ENCODE data around the gene CKM. TPM values are rescaled to one million over a fixed set of nuclear protein-coding genes. Genes with fewer than 3 reads are reported as not detected.

Gene CKM
- total RNA-seq, 1 experiment from 2014 or later: not detected

DNA sequence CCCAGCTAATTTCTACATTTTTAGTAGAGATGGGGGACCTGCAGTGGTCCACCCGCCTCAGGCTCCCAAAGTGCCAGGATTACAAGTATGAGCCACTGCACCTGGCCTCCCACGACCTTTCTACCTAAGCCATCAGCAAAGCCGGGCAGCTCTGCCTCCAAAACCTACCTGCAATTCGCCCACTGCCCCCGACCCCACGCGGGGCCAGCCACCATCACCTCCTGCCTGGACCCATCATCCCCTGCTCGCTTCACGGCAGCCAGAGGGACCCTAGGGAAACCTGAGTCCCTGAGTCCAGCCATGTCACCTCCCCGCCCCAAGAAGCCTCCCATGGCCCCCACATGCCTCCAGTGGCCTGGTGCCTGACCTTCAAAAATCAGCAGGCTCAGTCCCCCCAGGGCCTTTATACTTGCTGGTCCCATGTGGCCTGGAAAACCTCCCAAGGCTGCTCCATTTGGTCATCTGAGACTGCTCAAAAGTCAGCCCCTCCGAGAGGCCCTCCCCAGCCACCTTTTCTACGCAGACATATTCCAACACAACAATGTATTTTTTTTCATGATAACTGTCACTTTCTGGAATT, 35.6 kb upstream of the CKM start:
- Histone ChIP-seq H3K4me3 (ENCODE audit: low read length) (no peak overlapping the region), H4K20me1 (ENCODE audit: low read length) (no peaks in the 10 kb centered on the region), H3K4me1 (ENCODE audit: insufficient read depth, low read length) (no peaks in the 10 kb centered on the region), H3K27me3 (ENCODE audit: low read length) (no peaks in the 10 kb centered on the region), H3K79me2 (ENCODE audit: low read length) (no peaks in the 10 kb centered on the region), H3F3A (ENCODE audit: low read length, unreplicated experiment) (no peaks in the 10 kb centered on the region), H3K36me3 (ENCODE audit: low read depth, low read length) (peaks cover 12% of the 10 kb centered on the region), H3K9me3 (ENCODE audit: low read length) (no peaks in the 10 kb centered on the region), H3K9ac (ENCODE audit: low read length) (no peak overlapping the region), H3K4me2 (ENCODE audit: low read length) (no peak overlapping the region), H2AFZ (ENCODE audit: low read length) (no peak overlapping the region), H3K9me2 (replicated peaks; ENCODE audit: low read length) (no peaks in the 10 kb centered on the region), H3K27ac (ENCODE audit: low read length) (no peak overlapping the region)
- no TSS peak for BruUV-seq (replicated peaks)
- DNase-seq: no peak
- ChIA-PET CTCF (no interaction called here), POLR2A (ENCODE audit: unreplicated experiment) (no interaction called here)
- no peak for ATAC-seq
- TF ChIP-seq EZH2phosphoT487 (IDR thresholded peaks at IDR 0.05; ENCODE audit: borderline replicate concordance, low read length) (no peak), CTCF (conservative IDR thresholded peaks at IDR 0.05; ENCODE audit: low read depth, low read length) (no peak), EZH2 (IDR thresholded peaks at IDR 0.05; ENCODE audit: low read length, unreplicated experiment) (no peak)
- intact Hi-C loops (cut with micrococcal nuclease): no loop called here

GRCh38 chr19:45357445-45357783, 34.7 kb upstream of the CKM start:
- TF ChIP-seq EZH2phosphoT487 (IDR thresholded peaks at IDR 0.05; ENCODE audit: borderline replicate concordance, low read length) (no peak), EZH2 (IDR thresholded peaks at IDR 0.05; ENCODE audit: low read length, unreplicated experiment) (no peak), CTCF (conservative IDR thresholded peaks at IDR 0.05; ENCODE audit: low read depth, low read length) (no peak)
- no peak overlapping the region for H2AFZ ChIP-seq (ENCODE audit: low read length)
- H3K9me2 ChIP-seq (replicated peaks; ENCODE audit: low read length): no peaks in the 10 kb centered on the region
- no peaks in the 10 kb centered on the region for H3F3A ChIP-seq (ENCODE audit: low read length, unreplicated experiment)
- CTCF ChIA-PET: no interaction called here
- no TSS peak for BruUV-seq (replicated peaks)
- POLR2A ChIA-PET (ENCODE audit: unreplicated experiment): no interaction called here
- no peaks in the 10 kb centered on the region for H3K4me1 ChIP-seq (ENCODE audit: insufficient read depth, low read length)
- no peaks in the 10 kb centered on the region for H3K27me3 ChIP-seq (ENCODE audit: low read length)
- H3K4me2 ChIP-seq (ENCODE audit: low read length): no peak overlapping the region
- no peak overlapping the region for H3K27ac ChIP-seq (ENCODE audit: low read length)
- DNase-seq (no peak), ATAC-seq (no peak)
- no peak overlapping the region for H3K9ac ChIP-seq (ENCODE audit: low read length)
- no peaks in the 10 kb centered on the region for H3K9me3 ChIP-seq (ENCODE audit: low read length)
- peaks cover 8% of the 10 kb centered on the region for H3K36me3 ChIP-seq (ENCODE audit: low read depth, low read length)
- intact Hi-C loops (cut with micrococcal nuclease): no loop called here
- H4K20me1 ChIP-seq (ENCODE audit: low read length): no peaks in the 10 kb centered on the region
- H3K4me3 ChIP-seq (ENCODE audit: low read length): no peak overlapping the region
- H3K79me2 ChIP-seq (ENCODE audit: low read length): no peaks in the 10 kb centered on the region

GRCh38 chr19:45356760-45357444, 34.2 kb upstream of the CKM start:
- DNase-seq (no peak), ATAC-seq (no peak)
- Histone ChIP-seq H3K27me3 (ENCODE audit: low read length) (no peaks in the 10 kb centered on the region), H3K9me2 (replicated peaks; ENCODE audit: low read length) (no peaks in the 10 kb centered on the region), H3K27ac (ENCODE audit: low read length) (no peak overlapping the region), H2AFZ (ENCODE audit: low read length) (no peak overlapping the region), H3K36me3 (ENCODE audit: low read depth, low read length) (peaks cover 8% of the 10 kb centered on the region), H3F3A (ENCODE audit: low read length, unreplicated experiment) (no peaks in the 10 kb centered on the region), H3K79me2 (ENCODE audit: low read length) (no peaks in the 10 kb centered on the region), H3K9me3 (ENCODE audit: low read length) (no peaks in the 10 kb centered on the region), H4K20me1 (ENCODE audit: low read length) (no peaks in the 10 kb centered on the region), H3K4me1 (ENCODE audit: insufficient read depth, low read length) (no peaks in the 10 kb centered on the region), H3K4me2 (ENCODE audit: low read length) (no peak overlapping the region), H3K9ac (ENCODE audit: low read length) (no peak overlapping the region), H3K4me3 (ENCODE audit: low read length) (no peak overlapping the region)
- no TSS peak for BruUV-seq (replicated peaks)
- intact Hi-C loops (cut with micrococcal nuclease): no loop called here
- POLR2A ChIA-PET (ENCODE audit: unreplicated experiment): no interaction called here
- CTCF ChIA-PET: no interaction called here
- TF ChIP-seq EZH2 (IDR thresholded peaks at IDR 0.05; ENCODE audit: low read length, unreplicated experiment) (no peak), CTCF (conservative IDR thresholded peaks at IDR 0.05; ENCODE audit: low read depth, low read length) (no peak), EZH2phosphoT487 (IDR thresholded peaks at IDR 0.05; ENCODE audit: borderline replicate concordance, low read length) (no peak)

Data from PC-3 (cell line).